H1 (cell line): ENCODE results near the gene GARIN3. TPM values are rescaled to one million over a fixed set of nuclear protein-coding genes. Genes with fewer than 3 reads are reported as not detected.

ENCODE experiments used
- CTCF ChIA-PET: fragments of 300-600 bp; sonication (Branson Sonifier 250); formaldehyde crosslinking; loops from one replicate; lab custom pipeline; 2021; ENCODE audit not compliant: partially characterized antibody; lab: Charles Lee
- POLR2A ChIA-PET: fragments of 300-600 bp; sonication (Branson Sonifier 250); formaldehyde crosslinking; loops from one replicate; lab custom pipeline; 2021; ENCODE audit warnings: inconsistent platforms; ENCODE audit not compliant: partially characterized antibody; lab: Charles Lee
- DNase-seq, 2 experiments: peaks; one replicate each; pipeline versions ENCODE4 v3.0.0 to v3.0.0-alpha.2; 2010 to 2022; ENCODE audit warnings: low spot score in 2 of 2, low read depth in 1 of 2, mixed read lengths in 1 of 2
- FAIRE-seq: peaks from 2 replicates; lab custom pipeline; 2011; peaks lifted over from hg19 to GRCh38; lab: Jason Lieb, UNC
- H2AFZ ChIP-seq: 2 replicates; pipeline ENCODE4 v1.8.1; 2012; ENCODE audit warnings: low read length, inconsistent platforms
- H2AK5ac ChIP-seq: 2 replicates; pipeline ENCODE4 v1.6.1; 2013; ENCODE audit warnings: low read depth, low read length
- H2BK120ac ChIP-seq: replicated peaks from 2 replicates; pipeline ENCODE3; 2013; ENCODE audit warnings: low read depth, low read length, inconsistent platforms
- H2BK12ac ChIP-seq: 2 replicates; pipeline ENCODE4 v1.6.1; 2013; ENCODE audit warnings: low read depth, low read length
- H2BK15ac ChIP-seq: 2 replicates; pipeline ENCODE4 v1.6.1; 2013; ENCODE audit warnings: low read length
- H2BK20ac ChIP-seq: 2 replicates; pipeline ENCODE4 v1.6.1; 2013; ENCODE audit warnings: low read length
- H2BK5ac ChIP-seq: 2 replicates; pipeline ENCODE4 v1.6.1; 2013; ENCODE audit warnings: low read depth, low read length
- H3K14ac ChIP-seq: 2 replicates; pipeline ENCODE4 v1.6.1; 2013; ENCODE audit warnings: inconsistent platforms; ENCODE audit not compliant: insufficient read length
- H3K18ac ChIP-seq: 2 replicates; pipeline ENCODE4 v1.6.1; 2013; ENCODE audit warnings: low read length; ENCODE audit errors: extremely low read depth
- H3K23ac ChIP-seq: 2 replicates; pipeline ENCODE4 v1.6.1; 2013; ENCODE audit warnings: inconsistent platforms; ENCODE audit not compliant: insufficient read length
- H3K23me2 ChIP-seq: 2 replicates; pipeline ENCODE4 v1.6.1; 2013; ENCODE audit warnings: low read depth, low read length
- H3K27ac ChIP-seq: 2 replicates; pipeline ENCODE4 v1.6.1; 2011; ENCODE audit warnings: low read depth, low read length, inconsistent platforms
- H3K27me3 ChIP-seq, 4 experiments: replicated peaks in 1 of 4; 1 replicate in 1 of 4; 2 replicates in 3 of 4; pipeline versions ENCODE4 v1.6.1 to v1.8.1; 2011 to 2013; ENCODE audit warnings: low read length in 3 of 4, mild to moderate bottlenecking in 3 of 4, inconsistent platforms in 2 of 4, mixed read lengths in 2 of 4, moderate library complexity in 1 of 4; ENCODE audit not compliant: control insufficient read depth in 3 of 4, insufficient read depth in 3 of 4; ENCODE audit errors: extremely low read depth in 1 of 4
- H3K36me3 ChIP-seq, 4 experiments: 2 replicates each; pipeline versions ENCODE4 v1.6.1 to v1.8.1; 2011 to 2013; ENCODE audit warnings: mild to moderate bottlenecking in 4 of 4, low read length in 3 of 4, moderate library complexity in 2 of 4, control low read depth in 1 of 4, inconsistent platforms in 1 of 4; ENCODE audit not compliant: insufficient read depth in 4 of 4, control insufficient read depth in 2 of 4
- H3K4ac ChIP-seq: replicated peaks from 2 replicates; pipeline ENCODE3; 2013; ENCODE audit warnings: low read length, low read depth, mixed read lengths, inconsistent platforms; ENCODE audit not compliant: insufficient read length
- H3K4me1 ChIP-seq, 4 experiments: replicated peaks in 1 of 4; 1 replicate in 1 of 4; 2 replicates in 3 of 4; pipeline versions ENCODE4 v1.6.1 to v1.8.1; 2011 to 2013; ENCODE audit warnings: low read length in 3 of 4, inconsistent platforms in 2 of 4, mixed read lengths in 1 of 4; ENCODE audit not compliant: insufficient read depth in 4 of 4, control insufficient read depth in 3 of 4
- H3K4me2 ChIP-seq, 2 experiments: 2 replicates each; pipeline versions ENCODE4 v1.6.1 to v1.8.1; 2011 to 2013; ENCODE audit warnings: low read depth in 2 of 2, low read length in 2 of 2, control low read depth in 1 of 2, inconsistent platforms in 1 of 2, mild to moderate bottlenecking in 1 of 2; ENCODE audit not compliant: insufficient read depth in 1 of 2
- H3K4me3 ChIP-seq, 4 experiments: fragments of 200-600, 300-600 bp in 1 of 4; sonication (generic), shearing (Covaris generic), sonication (Bioruptor Twin) in 1 of 4; 2 replicates each; pipeline versions ENCODE4 v1.5.1 to v1.8.1; 2011 to 2016; ENCODE audit warnings: low read length in 4 of 4, low read depth in 3 of 4, control low read depth in 2 of 4, inconsistent platforms in 2 of 4, mild to moderate bottlenecking in 2 of 4, mixed read lengths in 1 of 4, moderate library complexity in 1 of 4; ENCODE audit not compliant: insufficient read depth in 2 of 4; ENCODE audit errors: extremely low read depth in 1 of 4
- H3K56ac ChIP-seq: replicated peaks from 2 replicates; pipeline ENCODE3; 2013; ENCODE audit warnings: low read depth, mild to moderate bottlenecking, mixed read lengths, low read length, inconsistent platforms; ENCODE audit not compliant: insufficient read length
- H3K79me1 ChIP-seq: 2 replicates; pipeline ENCODE4 v1.6.1; 2013; ENCODE audit warnings: low read depth, low read length, control low read depth
- H3K79me2 ChIP-seq, 2 experiments: 2 replicates each; pipeline versions ENCODE4 v1.6.1 to v1.8.1; 2012 to 2013; ENCODE audit warnings: low read length in 2 of 2, mild to moderate bottlenecking in 2 of 2, inconsistent platforms in 1 of 2; ENCODE audit not compliant: insufficient read depth in 2 of 2, control insufficient read depth in 1 of 2
- H3K9ac ChIP-seq, 4 experiments: replicated peaks in 1 of 4; 1 replicate in 1 of 4; 2 replicates in 3 of 4; pipeline versions ENCODE4 v1.6.1 to v1.8.1; 2011 to 2013; ENCODE audit warnings: low read depth in 3 of 4, low read length in 3 of 4, control low read depth in 2 of 4, mild to moderate bottlenecking in 2 of 4, moderate library complexity in 2 of 4, inconsistent platforms in 1 of 4; ENCODE audit errors: extremely low read depth in 1 of 4
- H3K9me3 ChIP-seq, 2 experiments: 2 replicates each; pipeline versions ENCODE4 v1.6.1 to v1.8.1; 2012 to 2013; ENCODE audit warnings: mild to moderate bottlenecking in 2 of 2, moderate library complexity in 2 of 2, control low read depth in 1 of 2, inconsistent platforms in 1 of 2, low read depth in 1 of 2, low read length in 1 of 2, mixed read lengths in 1 of 2; ENCODE audit not compliant: insufficient read depth in 2 of 2
- H4K20me1 ChIP-seq, 2 experiments: replicated peaks in 1 of 2; 2 replicates each; pipeline versions ENCODE3 to v1.8.1; 2011 to 2013; ENCODE audit warnings: inconsistent platforms in 2 of 2, low read length in 2 of 2, mild to moderate bottlenecking in 1 of 2; ENCODE audit not compliant: insufficient read depth in 2 of 2, control insufficient read depth in 1 of 2
- H4K5ac ChIP-seq: 2 replicates; pipeline ENCODE4 v1.6.1; 2013; ENCODE audit warnings: low read length, low read depth, mixed read lengths, inconsistent platforms; ENCODE audit not compliant: insufficient read length
- H4K8ac ChIP-seq: 2 replicates; pipeline ENCODE4 v1.8.0; 2013; ENCODE audit warnings: mild to moderate bottlenecking, moderate library complexity, low read length, inconsistent platforms; ENCODE audit not compliant: insufficient read depth; ENCODE audit errors: extremely low read depth
- H4K91ac ChIP-seq: replicated peaks from 2 replicates; pipeline ENCODE3; 2013; ENCODE audit warnings: low read length, mixed read lengths, inconsistent platforms; ENCODE audit not compliant: insufficient read length
- HDAC6 ChIP-seq: IDR thresholded peaks from one replicate; pipeline ENCODE4 v1.7.1; 2012; ENCODE audit warnings: low read depth, mild to moderate bottlenecking, inconsistent platforms, low read length, moderate library complexity
- SAP30 ChIP-seq: fragments of 300-600 bp; sonication (generic); IDR thresholded peaks from 2 replicates; pipeline ENCODE4 v1.7.1; 2012; ENCODE audit warnings: low read length, moderate library complexity, mild to moderate bottlenecking, inconsistent platforms; ENCODE audit not compliant: insufficient read depth, insufficient replicate concordance
- WGBS, 2 experiments: shearing (Covaris generic) in 1 of 2; methylation state at CpG; one replicate each; pipeline versions ENCODE4 v1.1.6 to v1.1.7; 2013 to 2015; ENCODE audit warnings: low lambda C conversion rate in 2 of 2, mixed read lengths in 2 of 2, inconsistent platforms in 1 of 2, low coverage in 1 of 2, missing lambda C conversion rate in 1 of 2; ENCODE audit not compliant: insufficient replicate concordance in 2 of 2, insufficient coverage in 1 of 2, insufficient read length in 1 of 2; ENCODE audit errors: extremely low coverage in 1 of 2, missing lambda C conversion rate in 1 of 2; 5-methylcytosine and 5-hydroxymethylcytosine counted together
- polyA plus RNA-seq, 7 experiments: library from polyadenylated mRNA; depleted of rRNA in 3 of 7; stranded (reverse) in 5 of 7; unstranded in 2 of 7; fragments of >200 nt in 5 of 7; fragments of 200-250 nt in 2 of 7; gene quantifications; 1 replicate in 5 of 7; 2 replicates in 1 of 7; 4 replicates in 1 of 7; pipeline versions ENCODE4 v1.2.1 to v1.2.3, GENCODE V29; 2011 to 2013; ENCODE audit warnings: missing spikeins in 2 of 7, mixed read lengths in 2 of 7
- total RNA-seq: library from RNA; stranded (reverse); fragmentation: NEBNext Ultra II Directional; extraction: Animal tissue kit (Norgen Biotek cat#: 25700); gene quantifications from 2 replicates; pipeline ENCODE4 v1.2.1, GENCODE V29; 2021
- TF ChIP-seq, protein P1 (sequence below), 3 experiments: IDR thresholded peaks; 1 replicate in 2 of 3; 2 replicates in 1 of 3; pipeline versions ENCODE4 v1.5.1 to v1.6.1; 2011; ENCODE audit warnings: low read length in 3 of 3, mild to moderate bottlenecking in 3 of 3, inconsistent platforms in 2 of 3, low read depth in 1 of 3, moderate library complexity in 1 of 3; ENCODE audit not compliant: insufficient read depth in 1 of 3; ENCODE audit errors: control extremely low read depth in 1 of 3

Gene GARIN3
- total and polyA plus RNA-seq, 2 of the 8 experiments (the other 6 are each of a cell fraction or from before 2014, with no cell fraction given), result not detected

DNA sequence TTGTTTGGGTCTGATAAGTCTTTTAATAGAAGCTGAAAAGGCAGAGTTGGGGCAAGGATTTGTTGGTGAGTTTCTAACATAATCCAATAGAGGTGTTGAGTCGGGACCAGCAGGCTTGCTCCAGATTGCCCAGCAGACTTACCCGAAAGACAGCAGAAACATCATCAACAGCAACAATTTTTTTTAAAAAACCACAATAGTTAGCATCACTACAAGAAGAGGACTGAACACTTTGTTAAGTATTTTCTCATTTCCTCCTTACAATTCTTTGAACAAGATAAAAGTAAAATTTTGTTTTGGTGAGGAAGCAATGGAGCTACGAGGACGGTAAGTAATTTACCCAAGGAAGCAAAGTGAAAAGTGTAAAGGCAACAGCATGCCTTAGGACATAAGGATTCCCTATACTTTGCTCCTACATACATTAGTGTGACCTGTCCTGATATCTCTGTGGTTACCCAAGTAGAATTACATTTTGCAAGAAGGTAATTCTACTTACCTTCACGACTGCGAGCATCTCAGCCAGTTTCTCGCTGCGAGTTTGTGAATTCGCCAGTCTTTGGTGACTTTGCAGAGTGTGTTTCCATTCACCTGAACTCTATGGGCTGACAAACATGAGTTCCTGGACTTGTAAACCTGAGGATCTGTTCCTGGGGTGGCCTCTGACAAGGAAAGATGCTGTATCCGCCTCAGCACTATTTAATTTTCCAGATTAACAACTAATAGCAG lies 27.8 kb upstream of the GARIN3 start:
- Histone ChIP-seq H3K79me1 (no peaks in the 10 kb centered on the region), H2AFZ (no peak overlapping the region), H3K36me3 (no peaks in the 10 kb centered on the region), H2BK5ac (no peak overlapping the region), H3K14ac (no peak overlapping the region), H3K79me2 (no peaks in the 10 kb centered on the region), H2BK20ac (no peak overlapping the region), H3K9me3 (no peaks in the 10 kb centered on the region), H3K23me2 (no peaks in the 10 kb centered on the region), H3K4me2 (no peak overlapping the region), H2BK12ac (no peak overlapping the region), H3K56ac (no peak overlapping the region), H2BK15ac (no peak overlapping the region), H3K18ac (no peak overlapping the region), H2AK5ac (no peak overlapping the region), H4K8ac (no peak overlapping the region), H3K4ac (no peak overlapping the region), H3K23ac (no peak overlapping the region), H4K20me1 (no peaks in the 10 kb centered on the region), H3K4me3 (no peak overlapping the region), H2BK120ac (no peak overlapping the region), H4K5ac (no peak overlapping the region), H3K27me3 (peaks cover 0 to 5% (median 1%) of the 10 kb centered on the region in 4 experiments; a peak in 2 of 7 replicates), H3K27ac (no peak overlapping the region), H4K91ac (no peak overlapping the region), H3K9ac (no peak overlapping the region), H3K4me1 (no peaks in the 10 kb centered on the region)
- ChIA-PET CTCF (interaction anchor here (1.0 kb wide), 1 partner anchor 9 kb away, joined by 3 read pairs; no protein-coding TSS in a partner anchor), POLR2A (no interaction called here)
- 93% methylated on average over 10 of the region's 10 CpGs; no CpG with 5 or more reads in 1 of the 2 experiments for WGBS, 2 experiments
- no peak for DNase-seq
- TF ChIP-seq, protein P1, sequence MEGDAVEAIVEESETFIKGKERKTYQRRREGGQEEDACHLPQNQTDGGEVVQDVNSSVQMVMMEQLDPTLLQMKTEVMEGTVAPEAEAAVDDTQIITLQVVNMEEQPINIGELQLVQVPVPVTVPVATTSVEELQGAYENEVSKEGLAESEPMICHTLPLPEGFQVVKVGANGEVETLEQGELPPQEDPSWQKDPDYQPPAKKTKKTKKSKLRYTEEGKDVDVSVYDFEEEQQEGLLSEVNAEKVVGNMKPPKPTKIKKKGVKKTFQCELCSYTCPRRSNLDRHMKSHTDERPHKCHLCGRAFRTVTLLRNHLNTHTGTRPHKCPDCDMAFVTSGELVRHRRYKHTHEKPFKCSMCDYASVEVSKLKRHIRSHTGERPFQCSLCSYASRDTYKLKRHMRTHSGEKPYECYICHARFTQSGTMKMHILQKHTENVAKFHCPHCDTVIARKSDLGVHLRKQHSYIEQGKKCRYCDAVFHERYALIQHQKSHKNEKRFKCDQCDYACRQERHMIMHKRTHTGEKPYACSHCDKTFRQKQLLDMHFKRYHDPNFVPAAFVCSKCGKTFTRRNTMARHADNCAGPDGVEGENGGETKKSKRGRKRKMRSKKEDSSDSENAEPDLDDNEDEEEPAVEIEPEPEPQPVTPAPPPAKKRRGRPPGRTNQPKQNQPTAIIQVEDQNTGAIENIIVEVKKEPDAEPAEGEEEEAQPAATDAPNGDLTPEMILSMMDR (IDR thresholded peaks at IDR 0.05; ENCODE audit: control extremely low read depth in 1 of 3, insufficient read depth in 1 of 3, low read depth in 1 of 3, low read length in 3 of 3), result no peak
- TF ChIP-seq SAP30, result no peak
- TF ChIP-seq HDAC6, result no peak
- no peak for FAIRE-seq
